Endothelial cell of umbilical vein (primary cell): ENCODE results near the gene TM9SF3. TPM values are rescaled to one million over a fixed set of nuclear protein-coding genes. Genes with fewer than 3 reads are reported as not detected.

Experiments used
- BruUV-seq: library from RNA; stranded (reverse); fragments of 400-500 nt; replicated peaks from 2 replicates; lab custom pipeline; 2021; lab: Mats Ljungman, UMichigan
- CTCF ChIA-PET: fragments of 300-600, 350-600 bp; sonication (Branson Sonifier 250); formaldehyde crosslinking; loops from one replicate; lab custom pipeline; 2021; ENCODE audit warnings: antibody characterized with exemption, inconsistent platforms; lab: Charles Lee
- POLR2A ChIA-PET: fragments of 300-600, 350-600 bp; sonication (Branson Sonifier 250); formaldehyde crosslinking; loops from one replicate; lab custom pipeline; 2021; ENCODE audit warnings: antibody characterized with exemption, inconsistent platforms; lab: Charles Lee
- DNase-seq: peaks from one replicate; pipeline ENCODE4 v3.0.0-alpha.2; 2011; ENCODE audit warnings: low read depth, low spot score
- FAIRE-seq: peaks from 2 replicates; lab custom pipeline; 2011; peaks lifted over from hg19 to GRCh38; lab: Jason Lieb, UNC
- H2AFZ ChIP-seq: 2 replicates; pipeline ENCODE4 v1.6.0; 2012; ENCODE audit warnings: low read depth, low read length, control low read depth, inconsistent platforms
- H3K27ac ChIP-seq: 2 replicates; pipeline ENCODE4 v1.5.1; 2011; ENCODE audit warnings: low read depth, mild to moderate bottlenecking, control low read depth, low read length, moderate library complexity; ENCODE audit not compliant: insufficient read depth
- H3K27me3 ChIP-seq, 2 experiments: 2 replicates each; pipeline versions ENCODE4 v1.6.0 to v1.6.1; 2011; ENCODE audit warnings: low read length in 2 of 2, mixed read lengths in 1 of 2; ENCODE audit not compliant: control insufficient read depth in 2 of 2, insufficient read depth in 2 of 2
- H3K36me3 ChIP-seq, 2 experiments: 2 replicates in 1 of 2; 3 replicates in 1 of 2; pipeline ENCODE4 v1.5.1; 2011; ENCODE audit warnings: low read length in 2 of 2, mild to moderate bottlenecking in 1 of 2, moderate library complexity in 1 of 2; ENCODE audit not compliant: control insufficient read depth in 2 of 2, insufficient read depth in 2 of 2; ENCODE audit errors: extremely low read depth in 1 of 2
- H3K4me1 ChIP-seq: 3 replicates; pipeline ENCODE4 v1.5.1; 2011; ENCODE audit warnings: mild to moderate bottlenecking, low read length; ENCODE audit not compliant: control insufficient read depth, insufficient read depth; ENCODE audit errors: extremely low read depth
- H3K4me2 ChIP-seq: 2 replicates; pipeline ENCODE4 v1.6.1; 2011; ENCODE audit warnings: low read length, control low read depth, mixed read lengths; ENCODE audit not compliant: insufficient read depth
- H3K4me3 ChIP-seq, 3 experiments: fragments of 200-600 bp in 1 of 3; sonication (generic), shearing (Covaris generic) in 1 of 3; replicated peaks in 1 of 3; 2 replicates each; pipeline ENCODE4 v1.5.1; 2011 to 2016; ENCODE audit warnings: control low read depth in 3 of 3, low read length in 3 of 3, mild to moderate bottlenecking in 2 of 3, inconsistent platforms in 1 of 3, low read depth in 1 of 3, moderate library complexity in 1 of 3; ENCODE audit not compliant: insufficient read depth in 1 of 3
- H3K79me2 ChIP-seq: 2 replicates; pipeline ENCODE4 v1.6.0; 2012; ENCODE audit warnings: low read length, inconsistent platforms; ENCODE audit not compliant: control insufficient read depth, insufficient read depth
- H3K9ac ChIP-seq: replicated peaks from 2 replicates; pipeline ENCODE3; 2011; ENCODE audit warnings: low read length, control low read depth; ENCODE audit not compliant: insufficient read depth; ENCODE audit errors: extremely low read depth
- H3K9me1 ChIP-seq: replicated peaks from 3 replicates; pipeline ENCODE4 v1.6.0; 2011; ENCODE audit warnings: mild to moderate bottlenecking, low read length; ENCODE audit not compliant: control insufficient read depth, insufficient read depth; ENCODE audit errors: extremely low read depth
- H3K9me3 ChIP-seq: replicated peaks from 2 replicates; pipeline ENCODE4 v1.5.1; 2012; ENCODE audit warnings: low read length, inconsistent platforms; ENCODE audit not compliant: control insufficient read depth, insufficient read depth
- H4K20me1 ChIP-seq: replicated peaks from 2 replicates; pipeline ENCODE3; 2011; ENCODE audit warnings: mild to moderate bottlenecking, low read length; ENCODE audit not compliant: control insufficient read depth, insufficient read depth; ENCODE audit errors: extremely low read depth
- EZH2 ChIP-seq: IDR thresholded peaks from 2 replicates; pipeline ENCODE4 v1.6.1; 2012; ENCODE audit warnings: borderline replicate concordance, low read depth, mild to moderate bottlenecking, moderate library complexity, low read length, inconsistent platforms; ENCODE audit not compliant: severe bottlenecking
- FOS ChIP-seq: IDR thresholded peaks from 2 replicates; pipeline ENCODE4 v1.6.1; 2011; ENCODE audit warnings: mild to moderate bottlenecking, low read length, moderate library complexity, borderline replicate concordance; ENCODE audit not compliant: insufficient read depth
- GATA2 ChIP-seq: IDR thresholded peaks from 2 replicates; pipeline ENCODE4 v1.7.0; 2011; ENCODE audit warnings: low read depth, mild to moderate bottlenecking, moderate library complexity, mixed read lengths, low read length; ENCODE audit not compliant: insufficient read length, insufficient read depth
- JUN ChIP-seq: IDR thresholded peaks from 2 replicates; pipeline ENCODE4 v1.6.1; 2011; ENCODE audit warnings: borderline replicate concordance, low read depth; ENCODE audit not compliant: insufficient read length, insufficient read depth
- MAX ChIP-seq: IDR thresholded peaks from 2 replicates; pipeline ENCODE4 v1.6.1; 2011; ENCODE audit not compliant: insufficient read depth, insufficient read length
- MYC ChIP-seq: IDR thresholded peaks from one replicate; pipeline ENCODE4 v1.6.1; 2011; ENCODE audit warnings: mild to moderate bottlenecking, low read depth, low read length
- POLR2A ChIP-seq: IDR thresholded peaks from 2 replicates; pipeline ENCODE4 v1.6.1; 2012; ENCODE audit warnings: low read depth, mild to moderate bottlenecking, control low read depth, low read length
- POLR2AphosphoS5 ChIP-seq: IDR thresholded peaks from 2 replicates; pipeline ENCODE4 v1.6.1; 2012; ENCODE audit warnings: low read depth, mild to moderate bottlenecking, control low read depth, low read length, moderate library complexity; ENCODE audit not compliant: insufficient read depth
- dilution Hi-C: fragments of 300-500 bp; cut with MboI; formaldehyde crosslinking; loops from one replicate; pipeline ENCODE4 v1.15.0; 2019; ENCODE audit warnings: low sequenced_read_pairs; ENCODE audit not compliant: extremely low pct_ligation_motif_present
- intact Hi-C: fragments of 100-400 bp; cut with micrococcal nuclease; formaldehyde crosslinking; loops from one replicate; pipeline ENCODE4 v1.10.0; 2022
- polyA plus RNA-seq, 4 experiments: library from polyadenylated mRNA; depleted of rRNA in 3 of 4; stranded (reverse) in 3 of 4; unstranded in 1 of 4; fragments of >200 nt; gene quantifications; 2 replicates each; pipeline versions ENCODE4 v1.2.1 to v1.2.3, GENCODE V29; 2011 to 2012; ENCODE audit warnings: missing spikeins in 1 of 4
- total RNA-seq: library from RNA; stranded (reverse); gene quantifications from 2 replicates; pipeline ENCODE4 v1.2.3, GENCODE V29; 2021
- TF ChIP-seq, protein P1 (sequence below), 2 donors: IDR thresholded peaks; 1 replicate in 1 of 2; 2 replicates in 1 of 2; pipeline ENCODE4 v1.5.1; 2011; ENCODE audit warnings: low read length in 2 of 2, mild to moderate bottlenecking in 2 of 2, moderate library complexity in 2 of 2, control low read depth in 1 of 2, inconsistent platforms in 1 of 2, low read depth in 1 of 2; ENCODE audit not compliant: insufficient read depth in 1 of 2; ENCODE audit errors: extremely low read depth in 1 of 2

Gene TM9SF3
- total and polyA plus RNA-seq, 2 donors (not counting 3 experiments of a cell fraction or from before 2014, with no cell fraction given), result 133 to 144 TPM

- DNase-seq (no peak), FAIRE-seq (no peak)
- intact Hi-C loops, result no loop called here
- no peaks in the 10 kb centered on the region for H3K27me3 ChIP-seq
- no peaks in the 10 kb centered on the region for H3K9me1 ChIP-seq
- H3K79me2 ChIP-seq, result no peaks in the 10 kb centered on the region
- no peak overlapping the region for H2AFZ ChIP-seq
- no peak overlapping the region for H3K4me2 ChIP-seq
- H3K4me1 ChIP-seq, result no peaks in the 10 kb centered on the region
- no TSS peak for BruUV-seq
- POLR2A ChIA-PET, result no interaction called here
- H3K36me3 ChIP-seq, result no peaks in the 10 kb centered on the region
- no peak overlapping the region for H3K27ac ChIP-seq
- H4K20me1 ChIP-seq, result no peaks in the 10 kb centered on the region
- CTCF ChIA-PET, result interaction anchor here (0.6 to 2.6 kb wide), 4 partner anchors 9 to 144 kb away, joined by 3 to 10 read pairs (median 4); partner anchors contain the start of gene TLL2
- TF ChIP-seq POLR2AphosphoS5, result no peak
- no peak for TF ChIP-seq POLR2A
- TF ChIP-seq MYC, result no peak
- TF ChIP-seq FOS, result no peak
- no peak for TF ChIP-seq JUN
- TF ChIP-seq, protein P1, sequence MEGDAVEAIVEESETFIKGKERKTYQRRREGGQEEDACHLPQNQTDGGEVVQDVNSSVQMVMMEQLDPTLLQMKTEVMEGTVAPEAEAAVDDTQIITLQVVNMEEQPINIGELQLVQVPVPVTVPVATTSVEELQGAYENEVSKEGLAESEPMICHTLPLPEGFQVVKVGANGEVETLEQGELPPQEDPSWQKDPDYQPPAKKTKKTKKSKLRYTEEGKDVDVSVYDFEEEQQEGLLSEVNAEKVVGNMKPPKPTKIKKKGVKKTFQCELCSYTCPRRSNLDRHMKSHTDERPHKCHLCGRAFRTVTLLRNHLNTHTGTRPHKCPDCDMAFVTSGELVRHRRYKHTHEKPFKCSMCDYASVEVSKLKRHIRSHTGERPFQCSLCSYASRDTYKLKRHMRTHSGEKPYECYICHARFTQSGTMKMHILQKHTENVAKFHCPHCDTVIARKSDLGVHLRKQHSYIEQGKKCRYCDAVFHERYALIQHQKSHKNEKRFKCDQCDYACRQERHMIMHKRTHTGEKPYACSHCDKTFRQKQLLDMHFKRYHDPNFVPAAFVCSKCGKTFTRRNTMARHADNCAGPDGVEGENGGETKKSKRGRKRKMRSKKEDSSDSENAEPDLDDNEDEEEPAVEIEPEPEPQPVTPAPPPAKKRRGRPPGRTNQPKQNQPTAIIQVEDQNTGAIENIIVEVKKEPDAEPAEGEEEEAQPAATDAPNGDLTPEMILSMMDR (IDR thresholded peaks at IDR 0.05; ENCODE audit: extremely low read depth in 1 of 2, insufficient read depth in 1 of 2, low read depth in 1 of 2, low read length in 2 of 2), result no peak
- TF ChIP-seq GATA2, result no peak
- TF ChIP-seq MAX, result no peak
- no peak for TF ChIP-seq EZH2
- no peaks in the 10 kb centered on the region for H3K9me3 ChIP-seq
- H3K4me3 ChIP-seq, result no peak overlapping the region
- dilution Hi-C loops, result no loop called here
- H3K9ac ChIP-seq, result no peak overlapping the region
Measured at GRCh38 chr10:96502561-96503282, 84.1 kb downstream of the TM9SF3 start.
